Suprapubic skin (tissue), 4 donors: ENCODE measurements around the gene PPP1R1C.
"Not testable (repeated sequence)": the region's sequence is repeated elsewhere in the genome, so short reads cannot be mapped to it uniquely, and the experiment has no call there.

Experiments used
- CTCF ChIP-seq, 2 donors: fragments of 200-600 bp in 1 of 2; fragments of 450-650 bp in 1 of 2; sonication (generic) in 1 of 2; IDR thresholded peaks; one replicate each; pipeline ENCODE4 v1.5.1; 2016 to 2019; ENCODE audit warnings: antibody characterized with exemption in 2 of 2, mild to moderate bottlenecking in 1 of 2, moderate library complexity in 1 of 2
- EP300 ChIP-seq: sonication (generic); formaldehyde crosslinking; IDR thresholded peaks from one replicate; pipeline ENCODE4 v1.6.1; 2017; ENCODE audit warnings: antibody characterized with exemption
- POLR2A ChIP-seq, 2 donors: fragments of 450-650 bp; IDR thresholded peaks; one replicate each; pipeline ENCODE4 v1.6.1; 2017; ENCODE audit warnings: antibody characterized with exemption in 2 of 2, mild to moderate bottlenecking in 2 of 2, moderate library complexity in 2 of 2
- POLR2AphosphoS5 ChIP-seq, 3 donors: sonication (generic); formaldehyde crosslinking; IDR thresholded peaks; one replicate each; pipeline ENCODE4 v1.6.1; 2017; ENCODE audit warnings: antibody characterized with exemption in 3 of 3

DNA sequence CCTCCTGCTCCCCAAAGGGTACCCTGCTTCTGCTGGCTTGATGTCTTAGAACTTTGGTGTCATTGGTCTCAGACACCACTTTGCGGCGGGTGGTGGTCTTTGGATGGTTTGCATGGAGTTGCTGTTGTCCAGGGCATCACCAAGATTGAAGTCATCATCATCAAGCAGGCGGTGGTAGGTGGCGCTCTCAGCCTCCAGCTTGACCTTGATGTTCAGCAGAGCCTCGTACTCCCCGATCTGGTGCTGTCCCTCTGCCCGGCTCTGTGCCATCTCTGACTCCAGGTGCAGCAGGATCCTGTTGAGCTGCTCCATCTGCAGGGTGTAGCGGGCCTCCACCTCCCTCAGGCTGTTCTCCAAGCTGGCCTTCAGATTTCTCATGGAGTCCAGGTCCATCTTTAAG is 24.5 kb upstream of the PPP1R1C start:
- not testable (repeated sequence) for TF ChIP-seq EP300; CTCF (IDR thresholded peaks at IDR 0.05); POLR2A (IDR thresholded peaks at IDR 0.05); POLR2AphosphoS5 (IDR thresholded peaks at IDR 0.05)
